ENCODE measurements around the gene MICOS13.
"Not testable (repeated sequence)": the region's sequence is repeated elsewhere in the genome, so short reads cannot be mapped to it uniquely, and the experiment has no call there.

The MICOS13 gene

GRCh38 chr19:5688262-5688881 lies 8.1 kb upstream of the MICOS13 start:
- DNase-seq = not testable (repeated sequence)

- no peak for DNase-seq
Observed at GRCh38 chr19:5687360-5688198, 7.3 kb upstream of the MICOS13 start.

GRCh38 chr19:5686647-5687359 lies 6.5 kb upstream of the MICOS13 start:
- peak; percentile 31 to 94 (median 83) for DNase-seq

GRCh38 chr19:5686326-5686646 lies 6.0 kb upstream of the MICOS13 start:
- no peak for DNase-seq

GRCh38 chr19:5684694-5685430 lies 4.5 kb upstream of the MICOS13 start:
- DNase-seq = no peak

- DNase-seq = no peak
Observed at GRCh38 chr19:5683177-5683886, 3.0 kb upstream of the MICOS13 start.

GRCh38 chr19:5682107-5682482 lies 1.8 kb upstream of the MICOS13 start:
- no peak for DNase-seq

GRCh38 chr19:5681391-5682106 lies 1.2 kb upstream of the MICOS13 start:
- no peak for DNase-seq

- DNase-seq = peak in 13 of 56 donors; percentile 56 to 81 (median 66)
Observed at GRCh38 chr19:5680084-5680436, 256 bp downstream of the MICOS13 start.

- no peak for DNase-seq
Observed at GRCh38 chr19:5679289-5680083, 830 bp downstream of the MICOS13 start.

GRCh38 chr19:5678071-5678718 lies 2.1 kb downstream of the MICOS13 start:
- no peak for DNase-seq

GRCh38 chr19:5677580-5677979 lies 2.7 kb downstream of the MICOS13 start:
- no peak for DNase-seq

GRCh38 chr19:5677136-5677535 lies 3.2 kb downstream of the MICOS13 start:
- no peak for DNase-seq

- DNase-seq = no peak
Observed at GRCh38 chr19:5676772-5677105, 3.6 kb downstream of the MICOS13 start.

- DNase-seq = no peak
Observed at GRCh38 chr19:5676105-5676771, 4.1 kb downstream of the MICOS13 start.

GRCh38 chr19:5674714-5675113 lies 5.6 kb downstream of the MICOS13 start:
- DNase-seq = no peak

GRCh38 chr19:5673752-5674151 lies 6.6 kb downstream of the MICOS13 start:
- DNase-seq = no peak

GRCh38 chr19:5672708-5673459 lies 7.4 kb downstream of the MICOS13 start:
- no peak for DNase-seq
